Measurements from ENCODE around the gene ACAP2. TPM values are rescaled to one million over a fixed set of nuclear protein-coding genes. Genes with fewer than 3 reads are reported as not detected.
A peak's percentile ranks its signal among the peaks of the same experiment; 100 is the strongest.

The ACAP2 gene
- polyA plus RNA-seq, 3 donors: 41.5 to 96.5 (median 71.6) TPM

DNA sequence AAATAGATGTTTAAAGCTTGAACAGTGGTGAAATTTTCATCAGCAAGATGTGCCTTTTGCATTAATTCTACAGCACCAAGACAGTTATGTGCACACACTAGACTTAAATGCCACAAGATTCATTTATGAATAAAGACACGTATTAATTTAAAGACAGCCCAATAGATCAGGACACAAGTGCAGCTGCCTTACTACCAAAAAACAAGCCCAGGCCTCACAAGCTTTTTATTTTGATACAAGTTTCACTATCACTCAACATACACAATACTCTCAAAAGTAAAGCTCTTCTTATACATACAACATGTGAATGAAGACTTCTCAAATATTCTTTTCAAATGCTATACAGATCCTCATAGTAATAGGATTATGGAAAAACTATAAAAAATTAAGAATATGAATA, 2.4 kb downstream of the ACAP2 start:
- H3K4me3 ChIP-seq (replicated peaks in 1 of 3; ENCODE audit: low read depth in 2 of 3, low read length in 3 of 3): peak overlapping the region in 2 of 3 experiments; percentile 7 to 87
- H3K4me3 Mint-ChIP-seq: peak overlapping the region; percentile 14 to 62

DNA sequence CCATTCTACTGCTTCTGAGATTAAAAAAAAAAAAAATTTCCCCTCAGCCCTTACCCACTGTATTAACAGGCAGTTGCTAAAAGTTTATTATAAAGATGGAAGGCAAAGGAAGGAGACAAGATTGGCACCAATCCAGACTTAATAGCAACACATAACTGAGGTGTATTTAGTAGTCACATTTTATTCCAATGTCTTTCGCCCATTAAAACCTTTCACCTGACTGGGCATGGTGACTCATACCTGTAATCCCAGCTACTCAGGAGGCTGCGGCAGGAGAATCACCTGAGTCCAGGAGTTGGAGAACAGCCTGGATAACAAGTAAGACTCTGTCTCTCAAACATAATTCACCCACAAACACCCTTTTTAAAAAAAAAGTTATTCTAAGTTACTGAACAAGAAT, 4.4 kb downstream of the ACAP2 start:
- intact Hi-C loops (cut with micrococcal nuclease): no loop called here
- Histone ChIP-seq H3K79me2 (ENCODE audit: insufficient read depth, low read length) (peaks cover 95% of the 10 kb centered on the region), H3K27me3 (ENCODE audit: control insufficient read depth in 2 of 2, insufficient read depth in 2 of 2, low read length in 2 of 2) (no peaks in the 10 kb centered on the region), H3K36me3 (replicated peaks in 1 of 2; ENCODE audit: control insufficient read depth in 1 of 2, insufficient read depth in 2 of 2, low read length in 2 of 2) (peaks cover 0 to 5% of the 10 kb centered on the region in 2 donors), H2AFZ (ENCODE audit: insufficient read depth, low read depth, low read length, poor library complexity, severe bottlenecking) (no peak overlapping the region), H3K27ac (ENCODE audit: low read depth in 1 of 2, low read length in 2 of 2) (no peak overlapping the region), H3K4me2 (replicated peaks; ENCODE audit: extremely low read depth, low read length, poor library complexity, severe bottlenecking) (no peak overlapping the region), H3K9me3 (replicated peaks in 1 of 2; ENCODE audit: control insufficient read depth in 1 of 2, insufficient read depth in 1 of 2, low read length in 2 of 2) (no peaks in the 10 kb centered on the region), H4K20me1 (ENCODE audit: insufficient read depth, low read length) (peaks cover 92% of the 10 kb centered on the region), H3K4me3 (replicated peaks in 1 of 3; ENCODE audit: low read depth in 2 of 3, low read length in 3 of 3) (no peak overlapping the region), H3K9ac (ENCODE audit: insufficient read depth, low read length, poor library complexity, severe bottlenecking) (no peak overlapping the region), H3K4me1 (ENCODE audit: control insufficient read depth in 1 of 2, insufficient read depth in 2 of 2, low read length in 2 of 2) (peaks cover 32 to 40% of the 10 kb centered on the region in 2 donors)
- TF ChIP-seq, protein P1, sequence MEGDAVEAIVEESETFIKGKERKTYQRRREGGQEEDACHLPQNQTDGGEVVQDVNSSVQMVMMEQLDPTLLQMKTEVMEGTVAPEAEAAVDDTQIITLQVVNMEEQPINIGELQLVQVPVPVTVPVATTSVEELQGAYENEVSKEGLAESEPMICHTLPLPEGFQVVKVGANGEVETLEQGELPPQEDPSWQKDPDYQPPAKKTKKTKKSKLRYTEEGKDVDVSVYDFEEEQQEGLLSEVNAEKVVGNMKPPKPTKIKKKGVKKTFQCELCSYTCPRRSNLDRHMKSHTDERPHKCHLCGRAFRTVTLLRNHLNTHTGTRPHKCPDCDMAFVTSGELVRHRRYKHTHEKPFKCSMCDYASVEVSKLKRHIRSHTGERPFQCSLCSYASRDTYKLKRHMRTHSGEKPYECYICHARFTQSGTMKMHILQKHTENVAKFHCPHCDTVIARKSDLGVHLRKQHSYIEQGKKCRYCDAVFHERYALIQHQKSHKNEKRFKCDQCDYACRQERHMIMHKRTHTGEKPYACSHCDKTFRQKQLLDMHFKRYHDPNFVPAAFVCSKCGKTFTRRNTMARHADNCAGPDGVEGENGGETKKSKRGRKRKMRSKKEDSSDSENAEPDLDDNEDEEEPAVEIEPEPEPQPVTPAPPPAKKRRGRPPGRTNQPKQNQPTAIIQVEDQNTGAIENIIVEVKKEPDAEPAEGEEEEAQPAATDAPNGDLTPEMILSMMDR (IDR thresholded peaks at IDR 0.05): no peak
- Mint-ChIP-seq H3K9me3 (no peaks in the 10 kb centered on the region), H3K4me1 (peaks cover 54% of the 10 kb centered on the region), H3K36me3 (peaks cover 3 to 10% of the 10 kb centered on the region in 2 donors), H3K27ac (peak overlapping the region in 2 of 7 donors; percentile 64 to 77), H3K27me3 (ENCODE audit: low read depth in 3 of 3) (no peaks in the 10 kb centered on the region), H3K4me3 (no peak overlapping the region)
- WGBS (ENCODE audit: insufficient coverage): no CpG with 5 or more reads among the region's 2 CpGs
- DNase-seq: no peak

More for the DNA sequence above, 2.4 kb downstream of the ACAP2 start:
- Mint-ChIP-seq H3K36me3 (no peaks in the 10 kb centered on the region), H3K27me3 (ENCODE audit: low read depth in 3 of 3) (no peaks in the 10 kb centered on the region), H3K27ac (peak overlapping the region in 5 of 7 donors; percentile 16 to 92 (median 50)), H3K9me3 (no peaks in the 10 kb centered on the region), H3K4me1 (peaks cover 56% of the 10 kb centered on the region)
- H4K20me1 ChIP-seq (ENCODE audit: insufficient read depth, low read length): peaks cover 72% of the 10 kb centered on the region
- H3K4me2 ChIP-seq (replicated peaks; ENCODE audit: extremely low read depth, low read length, poor library complexity, severe bottlenecking): peak overlapping the region; percentile 91
- no peak for DNase-seq
- H2AFZ ChIP-seq (ENCODE audit: insufficient read depth, low read depth, low read length, poor library complexity, severe bottlenecking): no peak overlapping the region
- peak overlapping the region; percentile 98 for H3K9ac ChIP-seq (ENCODE audit: insufficient read depth, low read length, poor library complexity, severe bottlenecking)
- TF ChIP-seq, protein P1 (IDR thresholded peaks at IDR 0.05): no peak
- peaks cover 81% of the 10 kb centered on the region for H3K79me2 ChIP-seq (ENCODE audit: insufficient read depth, low read length)
- no peaks in the 10 kb centered on the region for H3K27me3 ChIP-seq (ENCODE audit: control insufficient read depth in 2 of 2, insufficient read depth in 2 of 2, low read length in 2 of 2)
- no peaks in the 10 kb centered on the region for H3K9me3 ChIP-seq (replicated peaks in 1 of 2; ENCODE audit: control insufficient read depth in 1 of 2, insufficient read depth in 1 of 2, low read length in 2 of 2)
- H3K27ac ChIP-seq (ENCODE audit: low read depth in 1 of 2, low read length in 2 of 2): peak overlapping the region in 1 of 2 donors; percentile 95
- WGBS (ENCODE audit: insufficient coverage): 100% methylated on average over 1 of the region's 1 CpG
- intact Hi-C loops (cut with micrococcal nuclease): loop anchor here (5.0 kb wide), 2 partner anchors 102 to 178 kb away; partner anchors contain the start of gene PPP1R2 (in 1 of the 2)
- H3K36me3 ChIP-seq (replicated peaks in 1 of 2; ENCODE audit: control insufficient read depth in 1 of 2, insufficient read depth in 2 of 2, low read length in 2 of 2): no peaks in the 10 kb centered on the region
- H3K4me1 ChIP-seq (ENCODE audit: control insufficient read depth in 1 of 2, insufficient read depth in 2 of 2, low read length in 2 of 2): peaks cover 42 to 56% of the 10 kb centered on the region in 2 donors
